Measurements from ENCODE around the gene SHMT1.

GRCh38 chr17:18362698-18363100, 651 bp downstream of the SHMT1 start:
- TF ChIP-seq CTCF (IDR thresholded peaks at IDR 0.05) (no peak), POLR2A (IDR thresholded peaks at IDR 0.05) (no peak)
